GM06990 (cell line): ENCODE measurements around the gene POC1A.

ENCODE experiments used
- DNase-seq: peaks from one replicate; pipeline ENCODE4 v3.0.0-alpha.2; 2011; ENCODE audit not compliant: insufficient read length; ENCODE audit errors: extremely low read depth
- H3K27me3 ChIP-seq: replicated peaks from 2 replicates; pipeline ENCODE4 v1.6.0; 2011; ENCODE audit warnings: low read length; ENCODE audit not compliant: control insufficient read depth, insufficient read depth
- H3K36me3 ChIP-seq: 2 replicates; pipeline ENCODE4 v1.5.1; 2011; ENCODE audit warnings: low read length; ENCODE audit not compliant: control insufficient read depth, insufficient read depth
- H3K4me3 ChIP-seq: replicated peaks from 2 replicates; pipeline ENCODE4 v1.5.1; 2011; ENCODE audit warnings: low read depth, mild to moderate bottlenecking, control low read depth, low read length
- TF ChIP-seq, protein P1 (sequence below): IDR thresholded peaks from 2 replicates; pipeline ENCODE4 v1.5.1; 2011; ENCODE audit warnings: low read length, control low read depth, mild to moderate bottlenecking, inconsistent platforms; ENCODE audit not compliant: insufficient read depth, poor library complexity, severe bottlenecking

POC1A gene

DNA sequence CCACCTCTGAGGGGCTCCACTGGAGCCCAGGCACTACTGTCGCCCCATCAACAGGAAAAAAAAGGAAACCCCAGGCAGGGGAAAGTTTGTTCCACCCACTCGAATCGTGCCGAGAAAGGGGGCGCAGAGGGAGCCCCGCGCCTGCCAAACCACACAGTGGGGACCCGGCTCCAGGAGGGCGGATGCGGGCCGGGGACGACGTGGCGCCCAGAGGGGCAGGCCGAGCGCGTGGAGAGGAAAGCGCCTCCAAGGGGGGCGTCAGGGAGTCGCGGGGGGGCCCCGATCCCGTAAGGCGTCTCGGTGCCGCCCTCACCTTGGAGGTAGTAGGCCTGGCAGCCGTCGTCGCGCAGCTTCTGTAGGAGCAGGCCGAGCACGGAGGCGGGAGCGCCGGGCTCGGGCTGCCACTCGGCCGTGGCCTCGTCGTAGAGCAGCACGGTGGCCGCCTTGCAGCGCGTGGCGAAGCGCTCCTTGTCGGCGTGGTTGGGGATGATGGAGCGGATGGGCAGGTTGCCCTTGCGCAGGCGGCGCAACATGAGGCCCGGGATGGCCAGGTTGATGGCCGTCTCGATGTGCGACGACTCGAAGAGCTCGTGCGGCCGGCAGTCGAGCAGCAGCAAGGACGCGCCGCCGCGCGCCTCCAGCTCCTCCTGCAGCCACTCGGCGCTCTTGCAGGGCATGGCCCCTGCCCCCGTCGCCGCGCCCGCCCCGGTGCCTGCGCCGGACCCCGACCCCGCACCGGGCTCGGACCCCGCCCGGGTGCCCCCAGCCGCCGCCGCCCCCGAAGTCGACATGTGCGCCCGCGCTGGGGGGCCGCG is 98.5 kb downstream of the POC1A start:
- TF ChIP-seq, protein P1, sequence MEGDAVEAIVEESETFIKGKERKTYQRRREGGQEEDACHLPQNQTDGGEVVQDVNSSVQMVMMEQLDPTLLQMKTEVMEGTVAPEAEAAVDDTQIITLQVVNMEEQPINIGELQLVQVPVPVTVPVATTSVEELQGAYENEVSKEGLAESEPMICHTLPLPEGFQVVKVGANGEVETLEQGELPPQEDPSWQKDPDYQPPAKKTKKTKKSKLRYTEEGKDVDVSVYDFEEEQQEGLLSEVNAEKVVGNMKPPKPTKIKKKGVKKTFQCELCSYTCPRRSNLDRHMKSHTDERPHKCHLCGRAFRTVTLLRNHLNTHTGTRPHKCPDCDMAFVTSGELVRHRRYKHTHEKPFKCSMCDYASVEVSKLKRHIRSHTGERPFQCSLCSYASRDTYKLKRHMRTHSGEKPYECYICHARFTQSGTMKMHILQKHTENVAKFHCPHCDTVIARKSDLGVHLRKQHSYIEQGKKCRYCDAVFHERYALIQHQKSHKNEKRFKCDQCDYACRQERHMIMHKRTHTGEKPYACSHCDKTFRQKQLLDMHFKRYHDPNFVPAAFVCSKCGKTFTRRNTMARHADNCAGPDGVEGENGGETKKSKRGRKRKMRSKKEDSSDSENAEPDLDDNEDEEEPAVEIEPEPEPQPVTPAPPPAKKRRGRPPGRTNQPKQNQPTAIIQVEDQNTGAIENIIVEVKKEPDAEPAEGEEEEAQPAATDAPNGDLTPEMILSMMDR = peak; percentile 5
- DNase-seq = peak; percentile 80
- Histone ChIP-seq H3K27me3 (no peaks in the 10 kb centered on the region), H3K4me3 (peak overlapping the region; percentile 85), H3K36me3 (peaks cover 12% of the 10 kb centered on the region)

DNA sequence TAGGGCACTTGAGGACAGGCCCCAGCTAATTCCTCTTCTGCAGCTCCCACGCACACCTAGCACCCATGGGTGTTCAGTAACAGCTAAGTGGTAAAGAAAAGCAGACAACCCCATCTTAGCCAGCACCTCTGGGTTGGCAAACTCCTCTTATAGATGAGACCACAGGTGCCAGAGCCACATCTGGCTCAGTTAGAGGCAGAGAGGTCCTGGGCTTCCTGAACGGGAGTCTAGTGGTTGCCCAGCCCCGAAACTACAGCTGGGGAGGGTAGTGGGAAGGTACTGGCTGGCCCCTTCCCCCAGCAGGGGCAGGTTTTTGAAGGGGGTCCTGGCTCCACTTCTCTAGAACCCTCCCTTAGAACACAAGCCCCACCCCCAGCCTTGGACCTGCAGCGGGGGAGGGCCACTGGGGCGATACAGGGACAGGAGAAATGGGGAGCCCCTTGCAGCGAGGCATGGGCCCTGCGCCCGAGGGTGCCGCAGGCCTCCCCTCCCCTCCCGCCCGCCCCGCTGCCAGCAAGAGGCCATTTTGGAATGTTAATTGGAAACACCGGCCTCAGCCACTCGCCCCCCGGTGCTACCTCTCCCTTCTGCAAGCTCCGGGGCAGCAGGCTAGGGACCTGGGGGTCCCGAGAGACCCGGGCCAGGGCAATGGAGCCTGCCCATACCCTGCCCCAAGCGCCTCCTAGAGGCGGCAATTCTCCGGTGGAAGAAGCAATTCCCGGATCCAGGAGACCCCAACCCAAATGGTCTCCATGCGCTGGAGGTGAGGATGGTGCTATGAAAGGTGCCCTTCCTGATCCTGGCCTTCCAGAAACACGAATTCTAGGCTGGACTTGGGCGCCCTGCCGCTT is 99.3 kb downstream of the POC1A start:
- Histone ChIP-seq H3K36me3 (peaks cover 16% of the 10 kb centered on the region), H3K27me3 (no peaks in the 10 kb centered on the region), H3K4me3 (peak overlapping the region; percentile 85)
- peak; percentile 24 for DNase-seq
- TF ChIP-seq, protein P1 = peak; percentile 49

DNA sequence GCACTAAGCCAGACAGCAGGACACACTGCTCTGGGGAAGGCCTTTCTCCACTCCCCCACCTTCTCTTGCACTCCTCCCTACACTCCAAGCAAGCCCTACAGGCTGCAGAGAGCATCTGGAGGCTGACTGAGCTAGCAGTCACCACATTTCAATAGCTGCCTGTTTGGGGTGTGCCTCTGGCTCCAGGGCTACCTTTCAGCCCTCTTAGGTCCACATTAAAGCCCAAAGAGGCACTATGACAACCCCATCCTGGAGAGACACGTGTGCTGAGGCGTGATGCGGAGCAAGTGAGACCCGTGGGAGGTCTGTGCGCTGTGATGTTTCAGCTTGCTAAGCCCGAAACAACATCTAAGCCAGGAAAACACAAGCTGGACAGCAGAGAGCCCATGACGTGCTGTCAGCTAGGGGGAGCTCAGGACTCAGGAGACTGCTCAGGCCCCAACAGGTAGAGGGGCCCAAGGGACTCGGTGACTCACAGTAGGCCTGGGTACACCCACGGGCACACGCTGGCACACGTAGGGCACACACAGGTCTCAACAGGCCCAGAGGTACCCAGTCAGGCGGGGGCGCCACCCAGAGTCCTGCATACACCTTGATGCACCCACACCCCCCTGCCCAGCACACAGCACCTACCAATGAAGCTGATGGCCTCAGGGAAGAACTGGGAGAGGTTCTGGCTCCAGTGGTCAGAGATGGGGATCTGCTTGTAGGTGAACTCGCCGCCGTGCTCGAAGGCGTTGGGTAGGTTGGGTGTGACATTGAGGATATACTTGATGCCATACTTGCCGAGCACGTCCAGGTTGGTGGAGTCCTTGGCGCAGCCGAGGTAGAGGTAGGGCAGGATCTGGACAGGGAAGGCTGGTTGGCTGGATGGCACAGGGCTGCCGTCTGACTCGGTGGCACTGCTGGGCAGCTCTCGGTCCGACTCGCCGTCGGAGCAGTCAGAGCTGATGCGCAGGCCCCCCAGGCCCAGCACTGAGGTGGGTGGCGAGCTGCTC is 100.6 kb downstream of the POC1A start:
- peak overlapping the region; percentile 21 for H3K4me3 ChIP-seq
- TF ChIP-seq, protein P1 = peak; percentile 57
- no peaks in the 10 kb centered on the region for H3K27me3 ChIP-seq
- DNase-seq = peak; percentile 41
- peaks cover 21% of the 10 kb centered on the region for H3K36me3 ChIP-seq

DNA sequence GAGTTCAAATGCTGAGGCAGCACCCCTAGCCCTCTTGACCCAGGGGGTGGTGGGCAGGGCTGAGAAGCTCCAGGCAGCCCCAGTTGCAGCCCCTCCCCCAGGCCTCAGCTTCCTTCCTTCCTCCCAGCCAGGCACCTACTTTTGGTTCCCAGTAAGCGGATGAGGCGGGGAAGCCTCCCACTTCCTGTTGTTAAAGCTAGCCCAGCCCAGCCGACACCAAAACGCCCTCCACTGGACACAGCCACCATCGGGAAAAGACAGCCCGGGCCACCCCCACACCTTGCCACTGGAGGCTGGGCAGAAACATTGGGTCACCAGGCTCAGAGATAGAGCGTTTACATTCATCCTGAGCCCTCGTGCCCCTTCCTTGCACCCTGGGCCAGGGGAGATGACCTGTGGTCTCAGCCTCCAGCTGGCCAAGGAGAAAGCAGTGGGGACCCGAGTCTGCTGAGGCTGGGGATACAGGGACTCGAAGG is 101.4 kb downstream of the POC1A start:
- TF ChIP-seq, protein P1 = peak; percentile 39
- H3K4me3 ChIP-seq = peak overlapping the region; percentile 21
- DNase-seq = peak; percentile 20
- no peaks in the 10 kb centered on the region for H3K27me3 ChIP-seq
- peaks cover 23% of the 10 kb centered on the region for H3K36me3 ChIP-seq

DNA sequence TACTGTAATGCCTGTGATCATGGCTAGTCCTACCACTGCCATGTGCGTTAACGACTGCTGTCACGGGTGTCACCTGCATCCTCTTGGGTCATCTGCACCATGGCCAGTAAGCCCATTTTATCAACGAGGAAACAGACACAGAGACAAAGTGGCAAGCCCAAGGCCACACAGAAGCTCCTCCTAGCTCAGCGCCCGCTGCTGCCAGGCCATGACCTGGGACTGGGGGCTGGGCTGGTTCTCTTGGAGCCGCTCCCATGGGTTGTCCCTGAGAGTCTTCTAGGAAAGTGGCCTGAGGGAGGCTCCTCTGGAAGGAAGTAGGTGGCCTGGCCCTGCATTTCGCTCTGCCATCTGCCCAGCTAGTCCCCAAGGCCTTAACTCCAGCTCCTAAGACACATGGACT is 102.8 kb downstream of the POC1A start:
- no peak for DNase-seq
- H3K36me3 ChIP-seq = peaks cover 23% of the 10 kb centered on the region

More for the DNA sequence above, 102.8 kb downstream of the POC1A start:
- Histone ChIP-seq H3K27me3 (no peaks in the 10 kb centered on the region), H3K4me3 (no peak overlapping the region)
- TF ChIP-seq, protein P1 = no peak
